Erythroblast (primary cell): ENCODE data around the gene DDI2.
"Not testable (repeated sequence)": the region's sequence is repeated elsewhere in the genome, so short reads cannot be mapped to it uniquely, and the experiment has no call there.

ENCODE experiments used
- GATA1 ChIP-seq: IDR thresholded peaks from 2 replicates; pipeline ENCODE4 v1.6.1; 2011; ENCODE audit warnings: low read depth, mild to moderate bottlenecking, control low read depth, low read length, moderate library complexity
- POLR2A ChIP-seq: IDR thresholded peaks from 2 replicates; pipeline ENCODE4 v1.6.1; 2011; ENCODE audit warnings: mild to moderate bottlenecking, low read length

- TF ChIP-seq POLR2A, GATA1: not testable (repeated sequence)
Observed at GRCh38 chr1:15603966-15604282, 13.3 kb upstream of the DDI2 start.
